ENCODE measurements around the gene MAPKBP1. TPM values are rescaled to one million over a fixed set of nuclear protein-coding genes. Genes with fewer than 3 reads are reported as not detected.

Gene MAPKBP1
- total and polyA plus RNA-seq, 9 donors: 10.6 to 46.9 (median 38.9) TPM

DNA sequence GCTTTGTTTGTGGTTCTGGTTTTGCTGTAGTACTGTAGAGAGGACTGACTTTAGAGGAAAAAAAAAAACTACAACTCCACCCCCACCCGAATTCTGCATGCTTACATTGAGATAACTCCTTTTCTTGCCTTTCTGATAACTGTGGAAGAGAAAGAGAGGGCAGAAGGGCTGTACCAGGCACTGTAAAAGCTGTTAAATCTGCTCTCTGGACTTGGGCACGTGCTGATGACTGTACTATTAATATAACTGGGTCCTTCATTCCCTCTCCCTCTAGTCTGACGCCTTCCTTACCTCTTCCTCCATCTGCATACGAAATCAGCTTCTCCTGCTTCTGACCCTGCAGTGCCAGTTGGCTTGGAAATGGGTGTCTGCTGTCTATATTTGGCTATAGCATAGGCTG is 15.0 kb downstream of the MAPKBP1 start:
- Histone ChIP-seq H3K27ac (no peak overlapping the region), H3K27me3 (no peaks in the 10 kb centered on the region), H3K4me1 (ENCODE audit: insufficient read depth) (peaks cover 24% of the 10 kb centered on the region), H3K9me3 (no peaks in the 10 kb centered on the region), H3K36me3 (no peaks in the 10 kb centered on the region), H3K4me3 (no peak overlapping the region)
- no peak for TF ChIP-seq POLR2A (IDR thresholded peaks at IDR 0.05)
- TF ChIP-seq, protein P1, sequence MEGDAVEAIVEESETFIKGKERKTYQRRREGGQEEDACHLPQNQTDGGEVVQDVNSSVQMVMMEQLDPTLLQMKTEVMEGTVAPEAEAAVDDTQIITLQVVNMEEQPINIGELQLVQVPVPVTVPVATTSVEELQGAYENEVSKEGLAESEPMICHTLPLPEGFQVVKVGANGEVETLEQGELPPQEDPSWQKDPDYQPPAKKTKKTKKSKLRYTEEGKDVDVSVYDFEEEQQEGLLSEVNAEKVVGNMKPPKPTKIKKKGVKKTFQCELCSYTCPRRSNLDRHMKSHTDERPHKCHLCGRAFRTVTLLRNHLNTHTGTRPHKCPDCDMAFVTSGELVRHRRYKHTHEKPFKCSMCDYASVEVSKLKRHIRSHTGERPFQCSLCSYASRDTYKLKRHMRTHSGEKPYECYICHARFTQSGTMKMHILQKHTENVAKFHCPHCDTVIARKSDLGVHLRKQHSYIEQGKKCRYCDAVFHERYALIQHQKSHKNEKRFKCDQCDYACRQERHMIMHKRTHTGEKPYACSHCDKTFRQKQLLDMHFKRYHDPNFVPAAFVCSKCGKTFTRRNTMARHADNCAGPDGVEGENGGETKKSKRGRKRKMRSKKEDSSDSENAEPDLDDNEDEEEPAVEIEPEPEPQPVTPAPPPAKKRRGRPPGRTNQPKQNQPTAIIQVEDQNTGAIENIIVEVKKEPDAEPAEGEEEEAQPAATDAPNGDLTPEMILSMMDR (IDR thresholded peaks at IDR 0.05): no peak
- no peak for TF ChIP-seq EP300 (IDR thresholded peaks at IDR 0.05)
- WGBS, 3 donors: 39 to 59% (median 47%) methylated on average over 4 of the region's 4 CpGs
- DNase-seq: no peak
- intact Hi-C loops (cut with DNase I): no loop called here

DNA sequence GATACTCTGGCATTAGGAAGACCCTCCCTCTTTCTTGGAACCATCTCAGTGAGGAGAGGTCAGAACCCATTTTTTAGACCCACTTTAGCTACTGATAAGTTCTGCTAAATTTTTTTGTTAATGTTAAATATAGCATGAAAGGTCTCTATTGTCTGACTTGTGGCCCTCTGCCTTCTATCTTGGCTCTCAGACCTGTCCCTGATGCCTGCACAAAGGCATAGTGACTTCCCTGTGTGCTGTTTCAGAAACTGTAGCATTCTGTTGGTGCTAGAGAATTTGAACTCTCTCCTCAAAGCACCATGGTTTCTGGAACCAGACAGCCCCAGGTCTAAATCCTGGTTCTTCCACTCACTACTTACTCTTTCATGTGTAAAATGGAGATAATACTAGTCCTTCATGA is 15.4 kb downstream of the MAPKBP1 start:
- intact Hi-C loops (cut with DNase I): no loop called here
- peaks cover 24% of the 10 kb centered on the region for H3K4me1 ChIP-seq (ENCODE audit: insufficient read depth)
- H3K27me3 ChIP-seq: no peaks in the 10 kb centered on the region
- H3K4me3 ChIP-seq: no peak overlapping the region
- TF ChIP-seq EP300 (IDR thresholded peaks at IDR 0.05): no peak
- TF ChIP-seq POLR2A (IDR thresholded peaks at IDR 0.05): no peak
- TF ChIP-seq, protein P1 (IDR thresholded peaks at IDR 0.05): no peak
- no peak for DNase-seq
- no peak overlapping the region for H3K27ac ChIP-seq
- H3K36me3 ChIP-seq: no peaks in the 10 kb centered on the region
- no peaks in the 10 kb centered on the region for H3K9me3 ChIP-seq

DNA sequence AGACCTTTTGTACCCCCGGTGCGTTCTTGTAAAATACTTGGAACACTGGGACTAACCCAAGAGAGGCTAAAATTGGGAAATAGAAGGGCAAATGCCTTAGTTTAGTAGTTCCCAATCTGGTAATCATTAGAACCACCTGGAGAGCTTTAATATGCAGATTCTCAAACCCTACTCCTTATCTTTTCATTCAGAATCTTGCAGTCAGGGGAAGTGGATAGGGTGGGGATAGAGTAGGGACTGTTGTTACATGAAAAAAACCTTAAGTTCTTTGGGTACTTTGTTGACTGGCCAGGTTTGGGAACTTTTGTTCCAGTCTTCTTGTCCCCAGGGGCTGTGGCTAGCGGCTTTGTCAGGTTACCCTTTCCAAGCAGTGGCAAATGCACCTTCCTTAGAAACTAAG is 15.9 kb downstream of the MAPKBP1 start:
- intact Hi-C loops (cut with DNase I): no loop called here
- Histone ChIP-seq H3K4me1 (ENCODE audit: insufficient read depth) (peaks cover 24% of the 10 kb centered on the region), H3K4me3 (no peak overlapping the region), H3K27ac (no peak overlapping the region), H3K36me3 (no peaks in the 10 kb centered on the region), H3K9me3 (no peaks in the 10 kb centered on the region), H3K27me3 (no peaks in the 10 kb centered on the region)
- 92 to 95% (median 95%) methylated on average over 3 of the region's 3 CpGs for WGBS, 3 donors
- no peak for DNase-seq
- no peak for TF ChIP-seq EP300 (IDR thresholded peaks at IDR 0.05)
- TF ChIP-seq, protein P1 (IDR thresholded peaks at IDR 0.05): no peak
- TF ChIP-seq POLR2A (IDR thresholded peaks at IDR 0.05): no peak

DNA sequence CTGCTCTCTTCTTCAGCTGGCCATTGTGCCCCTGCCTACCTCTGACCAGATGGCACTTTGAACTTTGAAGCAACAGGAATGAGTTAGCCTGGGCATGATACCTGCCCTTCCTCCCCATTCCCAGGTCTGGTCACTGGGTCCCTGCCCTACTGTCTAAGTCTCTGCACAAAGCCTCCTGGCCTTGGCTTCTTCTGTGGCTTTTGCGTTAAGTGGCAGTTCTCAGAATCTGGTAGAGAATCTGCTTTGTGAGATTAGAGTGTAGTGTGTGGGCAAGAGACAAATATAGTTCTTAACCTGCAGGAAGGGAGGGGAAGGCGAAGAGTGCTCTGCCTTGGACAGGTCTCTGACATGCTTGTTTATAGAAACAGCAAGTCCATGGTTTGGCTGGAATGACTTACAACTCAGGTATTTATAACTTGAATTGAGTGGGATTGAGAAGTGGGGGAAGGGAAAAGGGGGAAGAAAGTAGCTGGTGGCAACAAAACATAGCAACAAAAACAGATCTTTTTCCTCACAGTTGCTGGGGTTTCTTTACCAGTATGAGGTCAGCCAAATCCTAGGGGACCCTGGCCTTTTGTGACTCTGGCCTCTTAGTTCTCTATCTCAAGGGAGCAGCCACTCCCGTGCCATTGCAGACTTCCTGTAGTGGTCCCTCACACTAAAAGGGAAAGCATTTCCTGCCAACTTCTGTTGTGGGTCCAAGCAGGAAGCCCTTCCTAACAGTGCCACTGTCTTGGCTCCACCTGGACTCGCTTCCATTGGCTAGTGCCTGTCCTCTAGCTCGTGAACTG is 16.7 kb downstream of the MAPKBP1 start:
- Histone ChIP-seq H3K27me3 (no peaks in the 10 kb centered on the region), H3K4me3 (no peak overlapping the region), H3K36me3 (no peaks in the 10 kb centered on the region), H3K9me3 (no peaks in the 10 kb centered on the region), H3K27ac (no peak overlapping the region), H3K4me1 (ENCODE audit: insufficient read depth) (peaks cover 27% of the 10 kb centered on the region)
- TF ChIP-seq POLR2A (IDR thresholded peaks at IDR 0.05) (no peak), EP300 (IDR thresholded peaks at IDR 0.05) (no peak)
- TF ChIP-seq, protein P1 (IDR thresholded peaks at IDR 0.05): no peak
- 71 to 75% (median 74%) methylated on average over 5 of the region's 5 CpGs for WGBS, 3 donors
- no peak for DNase-seq
- intact Hi-C loops (cut with DNase I): no loop called here
